Activated CD4-positive, alpha-beta T cell treated with anti-CD3 and anti-CD28 coated beads, Interleukin-2, amount 50 U/mL, for 48 hours (primary cell): ENCODE results near the gene SPRN.
"Not testable (repeated sequence)": the region's sequence is repeated elsewhere in the genome, so short reads cannot be mapped to it uniquely, and the experiment has no call there.

Experiments used
- DNase-seq, 2 experiments: peaks; one replicate each; pipeline ENCODE4 v3.0.0-alpha.2; 2020

The SPRN gene

GRCh38 chr10:133405272-133405671, 19.2 kb downstream of the SPRN start:
- no peak for DNase-seq

GRCh38 chr10:133403784-133404183, 20.6 kb downstream of the SPRN start:
- DNase-seq = no peak

DNA sequence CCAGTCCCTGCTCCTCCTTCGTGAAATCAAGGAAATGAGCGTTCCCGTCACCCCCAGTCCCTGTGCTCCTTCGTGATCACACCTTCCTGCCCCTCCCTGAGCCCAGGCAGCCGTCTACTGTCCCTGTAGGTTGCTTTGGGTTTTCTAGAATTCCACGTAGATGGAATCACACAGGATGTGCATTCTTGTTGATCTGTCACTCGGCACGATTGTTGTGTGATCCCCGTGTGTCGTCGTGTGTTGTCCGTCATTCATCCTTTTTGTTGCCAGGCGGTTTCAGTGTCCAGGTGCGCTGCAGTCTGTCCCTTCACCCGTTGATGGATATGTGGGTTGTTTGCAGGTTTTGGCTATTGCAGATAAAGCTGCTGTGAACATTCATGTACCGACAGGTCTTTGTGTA, 21.1 kb downstream of the SPRN start:
- DNase-seq = no peak

DNA sequence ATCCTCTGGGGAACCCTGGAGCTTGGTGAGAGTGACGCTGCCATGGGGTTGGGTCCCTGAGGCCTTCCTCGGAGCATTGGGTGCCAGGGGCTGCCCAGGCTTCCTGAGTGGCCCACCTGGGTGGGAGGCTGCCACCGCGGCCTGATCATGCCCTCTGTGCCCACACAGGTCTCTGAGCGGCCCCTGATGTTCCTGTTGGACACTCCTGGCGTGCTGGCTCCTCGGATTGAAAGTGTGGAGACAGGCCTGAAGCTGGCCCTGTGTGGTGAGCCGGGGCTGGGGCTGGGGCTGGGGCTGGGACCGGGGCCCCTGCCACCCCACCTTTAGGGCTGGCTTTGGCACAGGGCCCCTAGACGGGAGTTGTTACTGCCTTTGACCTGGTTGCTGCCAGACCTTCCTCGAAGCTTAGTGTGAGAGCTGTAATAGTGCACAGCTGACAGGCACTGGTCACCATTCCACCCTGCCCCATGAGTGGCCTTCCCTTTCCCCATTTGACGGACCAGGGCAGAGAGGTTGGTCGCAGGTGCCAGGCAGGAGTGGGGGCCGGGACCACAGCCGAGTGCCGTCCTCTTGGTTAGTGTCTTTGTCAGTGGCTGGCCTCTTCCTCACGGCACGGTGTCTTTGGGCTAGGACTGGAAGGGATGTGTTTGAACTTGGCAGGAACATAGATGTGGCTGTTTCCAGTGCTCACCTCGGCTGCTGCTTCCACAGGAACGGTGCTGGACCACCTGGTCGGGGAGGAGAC, 22.3 kb downstream of the SPRN start:
- no peak for DNase-seq

GRCh38 chr10:133401500-133401899, 22.9 kb downstream of the SPRN start:
- DNase-seq = no peak

- no peak for DNase-seq
Observed at GRCh38 chr10:133400624-133401424, 23.6 kb downstream of the SPRN start.

DNA sequence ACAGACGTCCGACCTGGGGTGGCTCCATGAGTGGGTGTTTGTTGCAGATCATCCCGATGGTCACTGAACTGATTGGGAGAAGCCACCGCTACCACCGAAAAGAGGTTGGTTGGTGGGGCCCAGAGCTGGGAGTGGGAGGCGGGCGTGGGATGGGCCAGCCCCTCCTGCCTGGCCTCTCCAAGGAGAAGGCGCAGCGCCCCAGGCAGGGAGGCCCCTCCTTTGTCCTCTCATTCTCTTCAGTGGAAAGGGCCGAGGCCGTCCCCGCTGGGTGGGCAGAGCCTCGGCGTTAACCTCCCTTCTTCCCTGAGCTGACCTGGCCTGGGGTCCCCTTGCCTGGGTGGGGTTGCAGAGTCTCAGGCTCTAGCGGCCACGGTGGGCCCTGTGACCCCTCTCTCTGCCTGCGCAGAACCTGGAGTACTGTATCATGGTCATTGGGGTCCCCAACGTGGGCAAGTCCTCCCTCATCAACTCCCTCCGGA, 25.3 kb downstream of the SPRN start:
- DNase-seq = no peak

DNA sequence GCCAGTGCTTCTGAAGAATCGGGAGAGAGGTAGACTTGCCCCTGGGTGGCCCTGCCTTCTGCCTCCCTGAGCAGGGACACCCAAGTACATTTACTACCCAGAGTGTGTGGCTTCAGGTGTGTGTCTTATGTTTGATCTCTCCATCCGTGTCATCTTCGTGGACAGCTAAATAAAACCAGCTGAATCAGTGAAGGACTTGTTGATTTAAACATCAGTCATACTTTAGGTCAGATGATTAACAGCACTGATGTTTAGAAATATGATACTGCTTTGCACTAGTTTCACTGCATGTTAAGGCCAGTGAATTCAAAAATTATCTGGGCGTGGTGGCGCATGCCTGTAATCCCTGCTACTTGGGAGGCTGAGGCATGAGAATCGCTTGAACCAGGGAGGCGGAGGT, 26.5 kb downstream of the SPRN start:
- no peak for DNase-seq

DNA sequence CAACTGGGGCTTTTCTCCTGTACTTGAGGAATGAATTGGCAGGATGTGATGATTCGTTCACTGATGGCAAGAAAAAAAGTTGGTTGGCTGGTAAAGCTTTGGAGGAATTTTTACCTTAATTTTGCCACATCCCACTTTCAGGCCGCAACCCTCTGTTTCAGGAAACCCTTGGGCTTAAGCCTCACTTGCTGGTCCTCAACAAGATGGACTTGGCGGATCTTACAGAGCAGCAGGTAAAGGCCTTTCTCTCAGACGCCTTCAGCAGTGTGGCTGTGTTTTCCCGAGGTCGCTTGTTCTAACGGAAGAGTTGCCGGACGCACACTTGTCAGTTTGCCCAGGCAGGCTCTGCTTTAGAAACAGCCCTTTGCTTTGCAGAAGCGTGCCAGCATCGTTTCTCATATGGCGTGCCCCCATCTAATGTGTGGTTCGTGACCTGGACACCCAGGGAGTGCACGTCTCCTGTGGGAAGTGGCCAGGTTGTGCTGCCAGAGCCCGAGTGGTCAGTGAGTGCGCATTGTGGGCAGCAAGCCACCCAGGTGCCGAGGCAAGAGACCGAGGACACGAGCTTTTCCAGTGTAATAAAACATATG, 28.3 kb downstream of the SPRN start:
- DNase-seq = no peak

- peak in 1 of 2 experiments; percentile 11 for DNase-seq
Observed at GRCh38 chr10:133394801-133395221, 29.6 kb downstream of the SPRN start.

GRCh38 chr10:133394064-133394663, 30.3 kb downstream of the SPRN start, which contains the start of gene MTG1:
MTG1 (plus strand) TSS chr10:133394157; CDS start chr10:133394221, 64 bp downstream.
- peak; percentile 95 to 96 for DNase-seq

DNA sequence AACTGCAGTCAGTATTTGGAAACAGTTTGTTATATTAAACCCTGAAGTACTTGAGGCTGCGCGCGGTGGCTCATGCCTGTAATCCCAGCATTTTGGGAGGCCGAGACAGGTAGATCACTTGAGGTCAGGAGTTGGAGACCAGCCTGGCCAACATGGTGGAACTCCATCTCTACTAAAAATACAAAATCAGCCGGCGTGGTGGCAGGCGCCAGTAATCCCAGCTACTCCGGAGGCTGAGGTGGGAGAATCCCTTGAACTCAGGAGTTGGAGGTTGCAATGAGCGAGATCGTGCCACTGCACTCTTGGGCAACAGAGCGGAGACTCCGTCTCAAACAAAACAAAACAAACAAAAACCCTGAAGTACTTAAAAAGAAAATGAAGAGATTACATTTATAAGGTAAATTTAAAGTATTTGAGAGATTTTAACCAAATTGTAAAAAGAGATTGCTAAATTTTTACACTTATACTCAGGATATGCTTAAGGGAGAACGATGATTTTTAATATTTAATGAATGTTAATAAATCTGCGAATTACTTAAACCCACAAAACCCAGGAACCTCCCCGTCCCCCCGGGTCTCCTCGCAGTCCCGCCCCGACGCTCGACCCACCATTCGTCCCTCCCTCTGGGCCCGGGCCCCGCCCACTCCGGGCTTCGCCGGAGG, 30.9 kb downstream of the SPRN start:
- DNase-seq = no peak

DNA sequence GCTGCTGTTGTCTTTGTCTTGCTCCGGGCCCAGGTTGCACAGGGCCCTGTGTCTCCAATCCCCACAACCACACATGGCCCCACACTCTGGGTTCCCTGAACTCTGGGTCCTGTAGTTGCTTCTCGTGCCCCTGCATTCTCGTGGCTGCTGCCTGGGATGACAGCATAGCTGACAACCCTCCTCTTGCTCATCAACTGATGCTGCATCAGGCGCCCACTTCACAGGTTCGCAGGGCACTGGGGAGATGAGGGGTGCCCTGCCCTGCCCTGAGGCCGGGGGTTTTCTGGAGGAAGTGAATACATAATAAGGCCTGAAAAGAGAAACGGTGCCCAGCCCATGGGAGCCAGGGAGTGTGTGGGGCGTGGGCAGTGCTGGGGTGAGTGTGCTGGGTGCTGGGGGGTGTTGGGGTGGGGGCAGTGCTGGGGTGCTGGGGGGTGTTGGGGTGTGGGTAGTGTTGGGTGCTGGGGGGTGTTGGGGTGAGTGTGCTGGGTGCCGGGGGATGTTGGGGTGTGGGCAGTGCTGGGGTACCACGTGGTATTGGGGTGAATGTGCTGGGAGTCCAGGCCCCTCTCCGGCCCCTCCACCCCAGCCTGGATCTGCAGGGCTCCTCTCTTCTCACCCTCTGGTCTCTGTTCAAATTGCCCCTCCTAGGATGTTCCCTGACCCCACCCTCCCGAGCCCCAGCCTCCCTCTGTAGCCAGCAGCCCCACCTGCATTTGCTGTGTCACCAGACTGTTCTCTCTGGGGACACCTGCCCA, 32.5 kb downstream of the SPRN start:
- peak; percentile 38 to 54 for DNase-seq

DNA sequence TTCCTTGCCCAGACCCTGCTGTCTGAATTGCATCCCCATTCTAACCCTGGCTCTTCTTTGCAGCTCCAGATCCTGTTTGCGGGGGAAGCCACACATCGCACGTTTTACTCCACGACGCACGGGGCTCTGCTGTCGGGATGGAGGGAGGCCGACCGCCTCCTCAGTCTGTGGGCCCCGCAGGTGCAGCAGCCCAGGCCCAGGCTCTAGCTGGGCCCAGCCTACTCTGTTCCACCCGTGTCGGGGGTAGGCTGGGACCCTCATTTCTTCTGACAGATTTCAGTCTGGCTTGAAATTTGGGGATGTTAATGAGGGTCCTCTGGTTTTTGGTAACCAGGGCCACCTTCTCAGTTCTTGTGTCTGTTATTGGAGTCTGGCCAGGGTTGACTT, 33.2 kb downstream of the SPRN start:
- no peak for DNase-seq

DNA sequence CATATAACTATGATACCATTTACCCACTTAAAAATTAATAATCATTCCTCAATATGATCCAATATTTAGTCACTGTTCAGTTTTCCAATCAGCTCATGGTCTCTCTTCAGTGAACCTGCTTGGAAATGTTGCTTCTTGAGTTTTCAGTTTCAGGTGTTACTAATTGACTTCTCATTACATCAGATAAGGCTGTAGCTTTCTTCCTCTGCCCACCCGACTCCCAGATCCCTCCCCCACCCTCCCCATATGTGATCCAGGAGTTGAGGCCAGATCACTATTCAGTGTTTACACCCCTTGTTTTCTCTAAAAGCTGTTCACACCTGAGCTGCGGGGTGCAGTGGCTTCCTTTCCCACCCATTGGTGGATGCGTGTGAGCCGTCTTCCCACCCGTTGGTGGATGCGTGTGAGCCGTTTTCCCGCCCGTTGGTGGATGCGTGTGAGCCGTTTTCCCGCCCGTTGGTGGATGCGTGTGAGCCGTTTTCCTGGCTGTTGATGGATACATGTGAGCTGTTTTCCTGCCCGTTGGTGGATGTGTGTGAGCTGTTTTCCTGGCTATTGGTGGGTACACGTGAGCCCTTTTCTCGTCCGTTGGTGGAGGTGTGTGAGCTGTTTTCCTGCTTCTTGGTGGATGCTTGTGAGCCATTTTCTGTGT, 33.7 kb downstream of the SPRN start:
- DNase-seq = no peak

- peak; percentile 48 to 61 for DNase-seq
Observed at GRCh38 chr10:133388973-133389818, 35.2 kb downstream of the SPRN start.

DNA sequence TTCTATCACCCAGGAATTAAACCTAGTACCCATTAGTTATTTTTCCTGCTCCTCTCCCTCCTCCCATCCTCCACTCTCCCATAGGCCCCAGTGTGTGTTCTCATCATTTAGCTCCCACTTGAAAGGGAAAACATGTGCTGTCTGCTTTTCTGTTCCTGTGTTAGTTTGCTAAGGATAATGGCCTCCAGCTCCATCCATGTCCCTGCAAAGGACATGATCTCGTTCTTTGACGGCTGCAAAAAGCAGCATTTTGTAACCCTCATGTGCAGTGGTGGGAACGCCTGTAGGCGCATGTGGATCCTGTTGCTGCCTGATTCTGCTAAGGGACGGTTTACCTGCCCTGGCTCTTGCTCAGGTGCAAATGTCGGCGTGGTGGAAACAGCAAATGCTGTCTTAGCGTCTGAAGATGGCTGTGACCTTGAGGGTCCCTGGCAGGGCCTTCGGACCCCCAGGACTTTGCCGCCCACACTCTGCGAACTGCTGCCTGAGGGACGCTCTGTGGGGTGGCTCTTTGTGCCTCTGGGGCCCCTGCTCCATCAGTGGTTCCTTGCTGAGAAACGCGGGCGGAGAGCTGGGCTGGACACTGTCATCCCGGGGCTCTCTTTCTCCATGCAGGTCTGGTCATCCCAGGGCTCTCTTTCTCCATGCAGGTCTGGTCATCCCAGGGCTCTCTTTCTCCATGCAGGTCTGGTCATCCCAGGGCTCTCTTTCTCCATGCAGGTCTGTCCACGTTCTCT, 36.0 kb downstream of the SPRN start:
- no peak for DNase-seq

GRCh38 chr10:133386951-133387350, 37.5 kb downstream of the SPRN start:
- not testable (repeated sequence) for DNase-seq

DNA sequence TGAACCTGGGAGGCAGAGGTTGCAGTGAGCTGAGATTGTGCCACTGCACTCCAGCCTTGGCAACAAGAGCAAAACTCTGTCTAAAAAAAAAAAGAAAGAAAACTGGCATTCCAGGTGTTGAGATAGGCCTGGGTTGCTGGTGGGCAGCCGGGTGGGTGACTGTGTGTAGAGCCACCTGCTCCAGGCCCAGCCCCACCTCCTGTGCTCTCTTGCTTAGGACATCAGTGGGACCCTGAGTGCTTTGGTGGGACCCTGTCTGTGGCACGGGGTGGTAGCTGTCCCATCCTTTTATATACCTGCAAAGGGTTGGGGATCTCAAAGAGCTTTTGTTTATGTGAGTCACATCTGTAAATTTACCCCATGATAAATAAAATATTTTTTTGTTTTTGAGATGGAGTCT, 39.2 kb downstream of the SPRN start:
- DNase-seq = no peak

DNA sequence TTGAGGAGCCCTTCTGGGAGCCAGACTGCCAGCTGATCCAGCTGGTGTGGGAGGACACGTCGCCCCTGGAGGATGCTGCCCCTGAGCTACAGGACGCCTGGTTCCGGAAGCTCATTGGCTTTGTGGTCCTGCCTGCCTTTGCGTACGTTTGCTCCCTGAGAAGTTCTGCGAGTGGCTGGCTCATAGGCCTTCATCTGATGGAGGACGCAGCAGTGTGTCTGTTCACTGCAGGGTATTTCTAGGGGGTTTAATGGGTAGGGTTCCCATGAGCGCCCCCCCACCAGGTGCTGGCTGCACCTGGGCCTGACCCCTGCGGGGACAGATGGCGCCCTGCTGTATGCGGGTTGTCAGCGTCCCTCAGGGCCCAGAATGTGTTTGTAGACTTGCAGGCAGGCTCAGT, 40.4 kb downstream of the SPRN start:
- DNase-seq = no peak
